SKM-1 (cell line): ENCODE data around the gene EGFL7.
A peak's percentile ranks its signal among the peaks of the same experiment; 100 is the strongest.
"Not testable (repeated sequence)": the region's sequence is repeated elsewhere in the genome, so short reads cannot be mapped to it uniquely, and the experiment has no call there.

ENCODE experiments used
- DNase-seq: peaks from one replicate; lab custom pipeline; 2025; ENCODE audit not compliant: unreplicated experiment; lab: John Stamatoyannopoulos, UW

Gene EGFL7

GRCh38 chr9:136696502-136696901, 33.8 kb downstream of the EGFL7 start:
- DNase-seq, result no peak

- DNase-seq, result no peak
These were observed 34.6 kb downstream of the EGFL7 start for GRCh38 chr9:136697146-136697820.

GRCh38 chr9:136697821-136698526, 35.3 kb downstream of the EGFL7 start:
- peak; percentile 86 for DNase-seq

GRCh38 chr9:136698635-136699246, 36.0 kb downstream of the EGFL7 start:
- DNase-seq, result no peak

- DNase-seq, result no peak
These were observed 37.6 kb downstream of the EGFL7 start for GRCh38 chr9:136700304-136700703.

- DNase-seq, result no peak
These were observed 38.4 kb downstream of the EGFL7 start for GRCh38 chr9:136700959-136701667.

GRCh38 chr9:136701668-136702053, 38.9 kb downstream of the EGFL7 start:
- no peak for DNase-seq

GRCh38 chr9:136703276-136703860, 40.7 kb downstream of the EGFL7 start:
- peak; percentile 57 for DNase-seq

- DNase-seq, result not testable (repeated sequence)
These were observed 42.0 kb downstream of the EGFL7 start for GRCh38 chr9:136704741-136705140.

GRCh38 chr9:136705564-136705963, 42.8 kb downstream of the EGFL7 start:
- DNase-seq, result no peak

- no peak for DNase-seq
These were observed 44.3 kb downstream of the EGFL7 start for GRCh38 chr9:136707011-136707410.

GRCh38 chr9:136707849-136708517, 45.3 kb downstream of the EGFL7 start:
- no peak for DNase-seq

- DNase-seq, result no peak
These were observed 46.9 kb downstream of the EGFL7 start for GRCh38 chr9:136709454-136710109.

GRCh38 chr9:136710543-136710942, 47.8 kb downstream of the EGFL7 start:
- no peak for DNase-seq

- not testable (repeated sequence) for DNase-seq
These were observed 48.5 kb downstream of the EGFL7 start for GRCh38 chr9:136711219-136711648.

GRCh38 chr9:136711751-136712689, 49.3 kb downstream of the EGFL7 start, which contains the start of gene DIPK1B:
TSS of gene DIPK1B (plus strand) at chr9:136712572. CDS start at chr9:136712666, 94 bp downstream.
- DNase-seq, result no peak

- DNase-seq, result no peak
These were observed 50.2 kb downstream of the EGFL7 start for GRCh38 chr9:136712690-136713544.

GRCh38 chr9:136713550-136713949, 50.8 kb downstream of the EGFL7 start:
- DNase-seq, result no peak
